MG63 (cell line): ENCODE data around the gene ZBTB20. TPM values are rescaled to one million over a fixed set of nuclear protein-coding genes. Genes with fewer than 3 reads are reported as not detected.
"Not testable (repeated sequence)": the region's sequence is repeated elsewhere in the genome, so short reads cannot be mapped to it uniquely, and the experiment has no call there.

Source experiments
- DNase-seq: peaks from one replicate; pipeline ENCODE4 v3.0.0-alpha.2; 2020
- H3K27me3 ChIP-seq: fragments of 250-450 bp; sonication (Bioruptor Pico); 2 replicates; pipeline ENCODE4 v1.5.1; 2020; ENCODE audit warnings: mild to moderate bottlenecking, moderate library complexity
- H3K36me3 ChIP-seq: fragments of 250-450 bp; sonication (Bioruptor Pico); 2 replicates; pipeline ENCODE4 v1.5.1; 2020; ENCODE audit warnings: mild to moderate bottlenecking, moderate library complexity
- H3K4me3 ChIP-seq: fragments of 250-450 bp; sonication (Bioruptor Pico); 2 replicates; pipeline ENCODE4 v1.5.1; 2020; ENCODE audit warnings: mild to moderate bottlenecking, moderate library complexity
- H3K9me3 ChIP-seq: fragments of 250-450 bp; sonication (Bioruptor Pico); 2 replicates; pipeline ENCODE4 v1.5.1; 2020; ENCODE audit warnings: mild to moderate bottlenecking, moderate library complexity
- total RNA-seq: library from RNA; depleted of rRNA; stranded (reverse); fragments of >200 nt; shearing (Covaris generic); gene quantifications from 2 replicates; pipeline ENCODE4 v1.2.3, GENCODE V29; 2014; ENCODE audit warnings: low replicate concordance

Gene ZBTB20
- total RNA-seq, 1 experiment from 2014 or later = 6.5 TPM

GRCh38 chr3:115156046-115156654 lies 9.1 kb upstream of the ZBTB20 start:
- Histone ChIP-seq H3K9me3 (no peaks in the 10 kb centered on the region), H3K4me3 (no peak overlapping the region), H3K27me3 (no peaks in the 10 kb centered on the region), H3K36me3 (no peaks in the 10 kb centered on the region)
- no peak for DNase-seq

- Histone ChIP-seq H3K36me3 (no peaks in the 10 kb centered on the region), H3K27me3 (no peaks in the 10 kb centered on the region), H3K4me3 (no peak overlapping the region), H3K9me3 (no peaks in the 10 kb centered on the region)
- no peak for DNase-seq
Observed at GRCh38 chr3:115154611-115155010, 7.5 kb upstream of the ZBTB20 start.

- no peaks in the 10 kb centered on the region for H3K27me3 ChIP-seq
- H3K36me3 ChIP-seq = no peaks in the 10 kb centered on the region
- H3K4me3 ChIP-seq = no peak overlapping the region
- DNase-seq = no peak
- H3K9me3 ChIP-seq = no peaks in the 10 kb centered on the region
Observed at GRCh38 chr3:115151921-115152320, 4.8 kb upstream of the ZBTB20 start.

- H3K27me3 ChIP-seq = no peaks in the 10 kb centered on the region
- no peaks in the 10 kb centered on the region for H3K9me3 ChIP-seq
- no peaks in the 10 kb centered on the region for H3K36me3 ChIP-seq
- DNase-seq = no peak
- peak overlapping the region; percentile 92 for H3K4me3 ChIP-seq
Observed at GRCh38 chr3:115148142-115148790, 1.2 kb upstream of the ZBTB20 start.

- H3K27me3 ChIP-seq = no peaks in the 10 kb centered on the region
- H3K9me3 ChIP-seq = no peaks in the 10 kb centered on the region
- H3K36me3 ChIP-seq = no peaks in the 10 kb centered on the region
- DNase-seq = peak; percentile 99
- peak overlapping the region; percentile 92 for H3K4me3 ChIP-seq
Observed at GRCh38 chr3:115147329-115148141, 447 bp upstream of the ZBTB20 start.

- Histone ChIP-seq H3K4me3 (peak overlapping the region; percentile 92), H3K9me3 (no peaks in the 10 kb centered on the region), H3K36me3 (no peaks in the 10 kb centered on the region), H3K27me3 (no peaks in the 10 kb centered on the region)
- peak; percentile 56 for DNase-seq
Observed at GRCh38 chr3:115146032-115146417, 1.1 kb downstream of the ZBTB20 start.

- H3K4me3 ChIP-seq = no peak overlapping the region
- no peak for DNase-seq
- H3K9me3 ChIP-seq = no peaks in the 10 kb centered on the region
- H3K27me3 ChIP-seq = no peaks in the 10 kb centered on the region
- no peaks in the 10 kb centered on the region for H3K36me3 ChIP-seq
Observed at GRCh38 chr3:115141033-115141757, 5.9 kb downstream of the ZBTB20 start.

- H3K4me3 ChIP-seq = no peak overlapping the region
- DNase-seq = no peak
- no peaks in the 10 kb centered on the region for H3K27me3 ChIP-seq
- no peaks in the 10 kb centered on the region for H3K9me3 ChIP-seq
- no peaks in the 10 kb centered on the region for H3K36me3 ChIP-seq
Observed at GRCh38 chr3:115139072-115139471, 8.0 kb downstream of the ZBTB20 start.

- Histone ChIP-seq H3K27me3 (no peaks in the 10 kb centered on the region), H3K4me3 (no peak overlapping the region), H3K36me3 (no peaks in the 10 kb centered on the region)
Observed at GRCh38 chr3:115134648-115135347, 12.3 kb downstream of the ZBTB20 start.

GRCh38 chr3:115127208-115127607 lies 19.9 kb downstream of the ZBTB20 start:
- Histone ChIP-seq H3K9me3 (no peaks in the 10 kb centered on the region), H3K36me3 (no peaks in the 10 kb centered on the region), H3K4me3 (no peak overlapping the region), H3K27me3 (no peaks in the 10 kb centered on the region)
- DNase-seq = no peak

More at GRCh38 chr3:115134648-115135347, 12.3 kb downstream of the ZBTB20 start:
- no peak for DNase-seq
- no peaks in the 10 kb centered on the region for H3K9me3 ChIP-seq

GRCh38 chr3:115120597-115120996 lies 26.5 kb downstream of the ZBTB20 start:
- Histone ChIP-seq H3K27me3 (no peaks in the 10 kb centered on the region), H3K4me3 (no peak overlapping the region), H3K9me3 (peaks cover 5% of the 10 kb centered on the region; the same call in 1 of the 2 replicates), H3K36me3 (no peaks in the 10 kb centered on the region)
- DNase-seq = no peak

- H3K9me3 ChIP-seq = peaks cover 5% of the 10 kb centered on the region; the same call in 1 of the 2 replicates
- H3K36me3 ChIP-seq = no peaks in the 10 kb centered on the region
- H3K27me3 ChIP-seq = no peaks in the 10 kb centered on the region
- DNase-seq = peak; percentile 6
- H3K4me3 ChIP-seq = no peak overlapping the region
Observed at GRCh38 chr3:115113367-115113766, 33.7 kb downstream of the ZBTB20 start.

- no peaks in the 10 kb centered on the region for H3K27me3 ChIP-seq
- DNase-seq = no peak
- no peaks in the 10 kb centered on the region for H3K9me3 ChIP-seq
- H3K4me3 ChIP-seq = no peak overlapping the region
- H3K36me3 ChIP-seq = no peaks in the 10 kb centered on the region
Observed at GRCh38 chr3:115111632-115112031, 35.5 kb downstream of the ZBTB20 start.

- Histone ChIP-seq H3K27me3 (no peaks in the 10 kb centered on the region), H3K4me3 (no peak overlapping the region), H3K36me3 (no peaks in the 10 kb centered on the region), H3K9me3 (no peaks in the 10 kb centered on the region)
- DNase-seq = no peak
Observed at GRCh38 chr3:115110830-115111229, 36.3 kb downstream of the ZBTB20 start.

- not testable (repeated sequence) for DNase-seq, H3K4me3 ChIP-seq, H3K36me3 ChIP-seq, H3K9me3 ChIP-seq, H3K27me3 ChIP-seq
Observed at GRCh38 chr3:115110066-115110465, 37.0 kb downstream of the ZBTB20 start.

GRCh38 chr3:115108614-115109013 lies 38.5 kb downstream of the ZBTB20 start:
- no peaks in the 10 kb centered on the region for H3K27me3 ChIP-seq
- no peak overlapping the region for H3K4me3 ChIP-seq
- DNase-seq = no peak
- no peaks in the 10 kb centered on the region for H3K9me3 ChIP-seq
- H3K36me3 ChIP-seq = no peaks in the 10 kb centered on the region
